RWPE1 (cell line): ENCODE data around the gene C14orf180.

ENCODE experiments used
- CTCF ChIA-PET: fragments of 350-600 bp; sonication (Branson Sonifier 250); formaldehyde crosslinking; extraction: SDS; loops from one replicate; lab custom pipeline; 2021; lab: Yijun Ruan, JAX
- POLR2A ChIA-PET: fragments of 400-600 bp; formaldehyde crosslinking; extraction: SDS; loops from one replicate; lab custom pipeline; 2020; ENCODE audit warnings: antibody characterized with exemption; ENCODE audit not compliant: low non-redundant PET; lab: Yijun Ruan, JAX
- DNase-seq: peaks from one replicate; pipeline ENCODE4 v3.0.0; 2012; ENCODE audit warnings: low spot score
- H3K27ac ChIP-seq: fragments of 450-650 bp; 2 replicates; pipeline ENCODE4 v1.5.1; 2017
- TF ChIP-seq, protein P1 (sequence below): fragments of 450-650 bp; conservative IDR thresholded peaks from 2 replicates; pipeline ENCODE4 v1.5.1; 2017; ENCODE audit warnings: low read depth, mild to moderate bottlenecking

C14orf180 gene

DNA sequence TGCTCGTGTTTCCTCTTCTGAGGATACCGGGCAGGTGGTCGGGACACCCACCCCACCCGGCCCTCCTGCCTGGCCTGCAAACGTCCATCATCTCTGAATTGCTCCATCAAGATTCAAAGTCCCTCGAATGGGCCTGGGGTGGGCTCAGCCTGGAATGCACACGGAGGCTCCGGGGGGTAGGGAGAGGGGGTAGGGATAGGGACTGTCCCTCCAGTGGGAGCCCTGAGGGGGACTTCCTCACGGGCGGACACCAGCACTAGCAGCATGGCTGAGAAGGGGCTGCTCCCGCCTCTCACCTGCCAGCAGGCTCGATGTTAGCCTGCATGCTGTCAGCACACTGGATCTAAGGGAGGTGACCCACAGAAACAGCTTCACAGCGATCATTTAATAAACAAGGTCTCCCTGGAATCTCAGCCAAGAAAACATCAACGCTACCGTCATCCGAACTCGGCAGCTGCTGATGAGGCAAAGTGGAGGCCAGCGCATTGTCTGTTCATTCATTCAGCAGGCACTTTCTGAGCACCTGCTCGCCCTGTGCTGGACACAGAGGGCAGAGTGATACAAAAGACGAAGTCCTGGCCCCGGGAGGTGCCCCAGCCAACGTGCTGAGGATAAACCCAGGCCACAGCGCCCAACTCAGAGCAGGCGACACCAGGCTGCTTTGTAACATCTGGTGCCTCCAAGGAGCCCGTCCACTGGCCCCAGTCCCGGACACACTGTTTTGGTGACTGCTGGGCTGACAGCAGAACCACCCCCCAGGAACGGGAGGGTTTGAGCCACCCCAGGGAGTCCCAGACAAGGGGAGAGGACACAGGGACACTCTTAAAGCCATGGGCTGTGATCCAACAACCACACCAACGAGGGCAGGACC is 18.7 kb downstream of the C14orf180 start:
- no peak for DNase-seq
- H3K27ac ChIP-seq, result no peak overlapping the region
- POLR2A ChIA-PET, result no interaction called here
- TF ChIP-seq, protein P1, sequence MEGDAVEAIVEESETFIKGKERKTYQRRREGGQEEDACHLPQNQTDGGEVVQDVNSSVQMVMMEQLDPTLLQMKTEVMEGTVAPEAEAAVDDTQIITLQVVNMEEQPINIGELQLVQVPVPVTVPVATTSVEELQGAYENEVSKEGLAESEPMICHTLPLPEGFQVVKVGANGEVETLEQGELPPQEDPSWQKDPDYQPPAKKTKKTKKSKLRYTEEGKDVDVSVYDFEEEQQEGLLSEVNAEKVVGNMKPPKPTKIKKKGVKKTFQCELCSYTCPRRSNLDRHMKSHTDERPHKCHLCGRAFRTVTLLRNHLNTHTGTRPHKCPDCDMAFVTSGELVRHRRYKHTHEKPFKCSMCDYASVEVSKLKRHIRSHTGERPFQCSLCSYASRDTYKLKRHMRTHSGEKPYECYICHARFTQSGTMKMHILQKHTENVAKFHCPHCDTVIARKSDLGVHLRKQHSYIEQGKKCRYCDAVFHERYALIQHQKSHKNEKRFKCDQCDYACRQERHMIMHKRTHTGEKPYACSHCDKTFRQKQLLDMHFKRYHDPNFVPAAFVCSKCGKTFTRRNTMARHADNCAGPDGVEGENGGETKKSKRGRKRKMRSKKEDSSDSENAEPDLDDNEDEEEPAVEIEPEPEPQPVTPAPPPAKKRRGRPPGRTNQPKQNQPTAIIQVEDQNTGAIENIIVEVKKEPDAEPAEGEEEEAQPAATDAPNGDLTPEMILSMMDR, result no peak
- CTCF ChIA-PET, result no interaction called here

DNA sequence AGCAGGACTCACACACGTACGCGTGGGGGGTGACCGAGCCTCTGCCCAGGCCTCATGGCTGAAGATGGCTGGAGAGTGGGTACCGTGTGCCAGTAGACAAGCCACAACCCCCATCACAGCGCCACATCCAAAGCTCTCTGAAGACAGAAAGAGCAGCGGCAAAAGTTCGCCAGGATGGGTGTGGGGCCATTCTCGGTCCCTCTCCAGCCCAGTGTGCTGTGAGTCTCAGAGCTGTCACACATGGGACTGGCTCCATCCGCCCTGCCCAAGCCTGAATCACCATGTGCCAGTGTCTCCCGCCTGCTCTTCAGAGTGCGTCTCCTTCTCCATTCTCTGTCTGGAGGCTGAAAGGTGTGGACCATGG is 19.3 kb downstream of the C14orf180 start:
- ChIA-PET CTCF (no interaction called here), POLR2A (no interaction called here)
- no peak for DNase-seq
- no peak overlapping the region for H3K27ac ChIP-seq
- TF ChIP-seq, protein P1, result no peak

GRCh38 chr14:104599446-104599845 is 19.9 kb downstream of the C14orf180 start:
- TF ChIP-seq, protein P1, result no peak
- POLR2A ChIA-PET, result no interaction called here
- H3K27ac ChIP-seq, result no peak overlapping the region

DNA sequence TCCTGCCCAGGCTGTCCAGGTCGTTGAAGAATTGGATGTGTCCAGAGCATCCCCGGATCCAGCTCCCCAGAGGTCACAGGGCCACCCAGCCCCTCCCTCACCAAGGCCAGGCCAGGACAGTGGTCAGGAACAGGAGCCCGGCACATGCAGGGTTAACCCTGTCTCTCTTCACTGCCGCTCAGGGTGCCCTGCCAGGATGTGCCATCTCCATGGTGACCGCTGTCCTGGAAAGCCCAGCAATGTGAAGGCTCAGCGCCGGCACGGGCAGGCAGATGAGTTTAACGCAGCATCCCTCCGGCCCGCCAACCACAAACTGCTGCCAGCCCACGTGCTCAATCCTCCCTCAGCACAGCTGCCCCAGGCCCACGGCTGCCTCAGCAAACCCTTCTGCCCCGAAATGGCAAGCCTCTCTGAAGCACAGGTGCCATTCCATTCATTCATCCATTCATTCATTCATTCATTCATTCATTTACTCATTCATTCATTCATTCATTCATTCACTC is 20.6 kb downstream of the C14orf180 start:
- ChIA-PET CTCF (no interaction called here), POLR2A (no interaction called here)
- no peak for DNase-seq
- no peak overlapping the region for H3K27ac ChIP-seq
- TF ChIP-seq, protein P1, result no peak

More at GRCh38 chr14:104599446-104599845, 19.9 kb downstream of the C14orf180 start:
- no peak for DNase-seq
- CTCF ChIA-PET, result no interaction called here

- DNase-seq, result no peak
- TF ChIP-seq, protein P1, result no peak
- ChIA-PET POLR2A (no interaction called here), CTCF (no interaction called here)
- H3K27ac ChIP-seq, result no peak overlapping the region
These were observed 21.2 kb downstream of the C14orf180 start for GRCh38 chr14:104600805-104601204.

- CTCF ChIA-PET, result interaction anchor here (1.1 kb wide), 1 partner anchor 295 kb away, joined by 3 read pairs; no protein-coding TSS in a partner anchor
- no peak for DNase-seq
- H3K27ac ChIP-seq, result no peak overlapping the region
- POLR2A ChIA-PET, result no interaction called here
- TF ChIP-seq, protein P1, result no peak
These were observed 22.2 kb downstream of the C14orf180 start for GRCh38 chr14:104601786-104602185.
